NCI-H1105 treated with DMSO at 0.1 percent for 48 hours (cell line): ENCODE results near the gene SSBP3.
"Not testable (repeated sequence)": the region's sequence is repeated elsewhere in the genome, so short reads cannot be mapped to it uniquely, and the experiment has no call there.

Source experiments
- DNase-seq: peaks from one replicate; lab custom pipeline; 2025; lab: John Stamatoyannopoulos, UW

SSBP3 gene

GRCh38 chr1:54220004-54220811, 186.0 kb downstream of the SSBP3 start:
- DNase-seq, result no peak

- DNase-seq, result no peak
These were observed 186.5 kb downstream of the SSBP3 start for GRCh38 chr1:54219688-54220003.

DNA sequence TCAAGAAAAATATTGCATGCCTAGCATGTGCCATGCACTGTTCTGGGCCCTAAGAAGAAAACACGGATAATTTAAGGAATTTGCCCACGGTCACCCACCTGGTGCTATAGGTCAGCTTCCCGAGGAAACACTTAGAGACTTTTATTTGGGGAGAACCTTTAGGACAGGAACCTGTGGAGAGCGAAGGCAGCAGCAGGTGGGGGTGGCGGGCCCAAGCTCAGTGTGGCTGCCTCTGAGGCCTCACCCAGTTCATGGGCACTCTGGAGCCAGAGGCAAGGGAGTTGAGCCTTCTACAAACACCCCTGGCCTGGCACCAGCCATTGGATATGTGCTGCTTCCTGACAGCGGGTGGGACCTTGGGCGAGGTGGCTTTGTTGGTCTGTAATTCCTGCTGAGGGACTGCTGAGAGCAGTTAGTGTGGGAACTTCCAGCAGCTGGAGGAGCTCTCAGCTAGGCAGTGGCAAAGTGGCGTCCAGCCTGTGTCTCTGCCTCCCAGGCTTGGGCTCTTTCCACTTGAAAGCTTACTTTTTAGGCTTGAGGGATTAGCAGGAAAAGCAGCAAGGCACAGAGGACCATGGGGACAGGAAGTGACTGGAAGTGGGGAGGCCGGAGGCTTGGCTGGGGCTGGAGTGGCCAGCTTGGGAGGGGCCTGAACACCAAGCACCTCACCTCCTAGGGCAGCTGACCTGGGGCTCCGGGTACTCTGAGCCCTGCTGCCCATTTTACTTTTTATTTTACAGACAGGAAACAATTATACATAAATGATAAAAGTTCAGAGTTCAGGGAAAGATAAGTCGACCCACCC, 187.1 kb downstream of the SSBP3 start:
- no peak for DNase-seq

DNA sequence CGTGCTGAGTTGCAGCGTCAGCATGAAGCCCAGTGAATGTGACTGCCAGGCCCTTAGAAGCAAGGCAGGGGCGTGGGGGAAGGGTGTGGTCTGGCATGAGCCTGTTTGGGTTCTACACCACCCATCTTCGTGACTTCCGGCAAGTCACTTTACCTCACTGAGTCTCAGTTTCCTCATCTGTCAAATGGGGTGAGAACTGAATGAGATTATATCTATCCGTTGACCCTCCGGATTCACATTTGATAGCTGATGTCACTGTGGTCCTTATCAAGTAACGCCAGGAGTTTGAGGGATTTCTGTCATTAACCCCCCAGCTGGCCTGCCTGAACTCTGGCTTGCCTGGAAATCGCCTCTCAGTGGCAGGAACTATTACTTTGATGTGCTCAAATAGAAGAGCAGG, 190.7 kb downstream of the SSBP3 start:
- DNase-seq, result no peak

DNA sequence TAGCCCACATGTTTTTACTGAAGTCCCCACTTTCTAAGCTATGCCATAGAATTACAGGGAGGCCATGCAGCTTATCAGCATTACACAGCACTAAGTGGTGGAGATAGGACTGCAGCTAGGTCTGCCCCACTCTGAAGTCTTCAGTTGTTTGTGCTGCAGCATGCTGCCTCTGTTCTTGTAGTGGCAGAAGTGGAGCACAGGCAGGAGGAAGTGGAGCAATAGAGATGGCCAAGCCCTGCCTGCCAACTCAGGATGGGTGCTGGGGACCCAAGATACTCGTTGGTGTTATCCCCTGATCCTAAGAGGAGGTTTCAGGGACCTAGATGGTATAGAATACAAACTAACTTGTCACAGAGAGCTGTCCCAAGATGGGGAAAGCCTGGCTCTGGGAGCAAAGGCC, 193.3 kb downstream of the SSBP3 start:
- DNase-seq, result no peak

GRCh38 chr1:54207896-54208295, 198.3 kb downstream of the SSBP3 start:
- DNase-seq, result not testable (repeated sequence)

- DNase-seq, result no peak
These were observed 198.9 kb downstream of the SSBP3 start for GRCh38 chr1:54207287-54207686.

GRCh38 chr1:54204199-54204598, 202.0 kb downstream of the SSBP3 start:
- DNase-seq, result no peak

DNA sequence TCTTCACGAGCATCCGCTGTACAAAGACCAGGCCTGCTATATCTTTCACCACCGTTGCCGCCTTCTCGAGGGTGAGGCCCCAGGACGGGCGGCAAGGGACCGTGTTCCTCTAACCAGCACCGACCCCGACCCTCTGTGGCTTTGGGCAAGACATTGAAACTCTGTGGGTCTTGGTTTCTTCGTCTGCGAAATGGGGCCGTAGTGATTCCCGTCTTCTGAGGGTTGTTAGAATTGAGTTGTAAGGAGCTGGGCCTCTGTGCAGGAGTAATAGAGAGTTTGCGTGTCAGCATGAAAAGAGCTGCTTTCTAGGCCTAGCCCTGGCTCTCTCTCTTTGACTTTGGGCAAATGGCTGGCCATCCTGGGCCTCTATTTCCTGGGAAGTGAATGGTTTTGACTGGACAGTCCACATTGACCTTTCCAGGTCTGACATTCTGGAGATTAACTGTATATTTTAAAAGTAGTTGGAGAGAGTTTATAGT, 205.6 kb downstream of the SSBP3 start:
- no peak for DNase-seq

- peak; percentile 98 for DNase-seq
These were observed 206.3 kb downstream of the SSBP3 start, which contains the start of the genes CYB5RL and MRPL37 for GRCh38 chr1:54199765-54200518. Gene CYB5RL, minus strand, starts transcription at chr1:54200030. Its CDS starts 4,414 bp downstream, at chr1:54195616. Gene MRPL37, plus strand, starts transcription at chr1:54200167. Its CDS starts 77 bp downstream, at chr1:54200244.

- DNase-seq, result peak; percentile 46
These were observed 206.9 kb downstream of the SSBP3 start for GRCh38 chr1:54199151-54199764.

DNA sequence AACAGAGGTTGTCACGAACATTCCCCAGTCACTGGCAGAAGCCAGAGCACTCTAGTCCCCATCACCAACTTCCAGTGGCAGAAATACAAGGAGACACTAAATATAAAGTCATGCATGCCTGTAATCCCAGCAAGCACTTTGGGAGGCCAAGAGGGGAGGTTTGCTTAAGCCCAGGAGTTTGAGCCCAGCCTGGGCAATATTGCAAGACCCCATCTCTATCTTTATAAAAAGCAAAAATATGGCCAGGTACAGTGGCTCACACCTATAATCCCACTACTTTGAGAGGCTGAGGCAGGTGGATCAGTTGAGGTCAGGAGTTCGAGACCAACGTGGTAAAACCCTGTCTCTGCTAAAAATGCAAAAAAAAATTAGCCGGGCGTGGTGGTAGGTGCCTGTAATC, 212.7 kb downstream of the SSBP3 start:
- no peak for DNase-seq

- no peak for DNase-seq
These were observed 214.7 kb downstream of the SSBP3 start for GRCh38 chr1:54191525-54191924.

DNA sequence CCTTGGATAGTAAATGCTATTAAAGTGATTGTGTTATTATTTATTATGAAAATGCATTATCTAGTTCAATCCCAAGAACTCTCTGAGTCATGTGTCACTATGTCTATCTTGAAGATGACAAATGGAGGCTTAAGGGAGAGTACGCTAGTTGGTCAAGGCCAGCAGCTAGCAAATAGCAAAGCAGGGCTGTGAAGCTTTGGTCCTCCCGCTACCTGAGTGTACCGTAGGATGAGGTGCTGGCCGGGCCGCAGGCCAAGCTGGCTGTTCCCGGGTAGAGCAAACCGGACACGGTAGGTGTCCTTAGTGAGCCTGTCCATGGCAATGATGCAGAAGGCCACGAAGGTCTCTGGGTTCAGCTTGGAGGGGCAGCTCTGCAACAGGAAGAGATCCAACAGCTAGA, 215.7 kb downstream of the SSBP3 start:
- no peak for DNase-seq

- DNase-seq, result no peak
These were observed 217.9 kb downstream of the SSBP3 start for GRCh38 chr1:54188291-54188690.

DNA sequence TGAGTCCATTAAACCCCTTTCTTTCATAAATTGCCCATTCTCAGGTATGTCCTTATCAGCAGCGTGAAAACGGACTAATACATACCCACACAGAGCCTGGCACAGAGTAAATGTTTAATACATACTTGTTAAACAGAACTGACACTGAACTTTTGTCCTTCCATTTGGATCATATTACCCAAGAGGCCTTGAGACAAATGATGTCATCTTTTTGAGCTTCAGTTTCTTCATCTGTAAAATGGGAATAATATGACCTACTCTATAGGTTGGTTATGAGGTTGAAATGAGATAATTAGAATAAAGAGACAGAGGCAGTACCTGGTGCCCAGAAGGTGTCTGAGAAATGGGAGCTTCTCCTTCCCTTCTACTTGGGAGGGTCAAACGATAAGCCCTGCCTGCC, 220.1 kb downstream of the SSBP3 start:
- no peak for DNase-seq

GRCh38 chr1:54180701-54181360, 225.4 kb downstream of the SSBP3 start:
- DNase-seq, result no peak

- no peak for DNase-seq
These were observed 227.7 kb downstream of the SSBP3 start for GRCh38 chr1:54178296-54179070.

DNA sequence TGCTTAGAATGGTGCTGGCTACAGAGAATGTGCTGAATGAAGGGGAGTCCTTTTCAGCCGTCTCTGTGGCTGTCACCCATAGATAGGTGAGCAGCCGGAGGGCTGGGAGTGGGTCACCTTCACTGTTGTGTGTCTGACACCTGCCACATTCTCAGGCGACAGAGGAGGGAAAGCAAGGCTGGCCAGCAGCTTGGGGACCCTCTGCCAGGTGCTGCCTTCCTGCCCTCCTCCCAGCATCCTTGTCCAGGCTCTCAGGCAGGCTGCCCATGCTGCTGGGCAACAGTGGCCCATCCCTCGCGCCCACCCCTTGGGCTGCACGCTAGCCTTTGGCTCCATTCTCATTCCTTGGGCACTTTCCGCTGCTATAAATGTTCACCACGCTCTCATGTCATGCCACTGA, 228.5 kb downstream of the SSBP3 start:
- no peak for DNase-seq

DNA sequence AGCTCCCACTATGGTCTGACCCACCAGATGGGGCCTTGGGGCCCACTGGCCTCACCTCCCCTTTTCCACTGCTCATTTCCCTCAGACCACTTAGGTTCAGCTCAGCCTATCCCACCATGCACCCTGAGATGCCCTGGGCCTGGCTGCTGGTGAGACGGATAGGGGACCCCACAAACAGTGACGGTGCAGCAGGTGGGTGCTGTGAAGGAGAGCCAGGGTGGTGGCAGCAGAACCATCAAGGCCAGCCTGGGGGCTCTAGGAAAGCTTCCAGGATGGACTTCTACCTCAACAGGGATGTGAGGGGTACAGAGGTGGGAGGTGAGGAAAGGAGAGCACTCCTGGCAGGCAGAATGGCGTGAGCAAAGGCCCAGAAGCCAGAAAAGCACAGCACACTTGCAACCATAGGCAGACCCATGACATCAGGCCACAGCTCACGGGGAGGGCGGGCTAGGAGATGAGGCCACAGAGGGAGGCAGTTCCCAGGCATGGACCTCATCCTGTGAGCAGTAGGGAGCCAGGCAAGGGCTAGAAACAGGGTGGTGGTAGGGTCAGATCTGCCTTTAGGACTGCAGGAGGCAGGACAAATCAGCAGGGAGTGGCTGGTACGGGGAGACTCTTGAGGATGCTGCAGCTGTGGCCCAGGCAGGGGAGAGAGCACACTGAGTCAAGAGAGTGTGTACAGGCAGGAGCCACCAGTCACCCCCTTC, 229.4 kb downstream of the SSBP3 start:
- no peak for DNase-seq
